H9 (cell line): ENCODE measurements around the gene MACROD1. TPM values are rescaled to one million over a fixed set of nuclear protein-coding genes. Genes with fewer than 3 reads are reported as not detected.

ENCODE experiments used
- DNase-seq: peaks from one replicate; pipeline ENCODE4 v3.0.0-alpha.2; 2017
- H2AFZ ChIP-seq: one replicate; pipeline ENCODE4 v1.6.1; 2013; ENCODE audit warnings: mild to moderate bottlenecking, low read length, control low read depth, moderate library complexity
- H2AK5ac ChIP-seq: 2 replicates; pipeline ENCODE4 v1.6.1; 2013; ENCODE audit warnings: low read length, control low read depth, mixed read lengths; ENCODE audit not compliant: insufficient read length
- H2BK120ac ChIP-seq: one replicate; pipeline ENCODE4 v1.6.1; 2013; ENCODE audit warnings: low read depth, mild to moderate bottlenecking, low read length, control low read depth, inconsistent platforms; ENCODE audit not compliant: poor library complexity, severe bottlenecking
- H2BK12ac ChIP-seq: 2 replicates; pipeline ENCODE4 v1.6.1; 2013; ENCODE audit warnings: low read length, control low read depth, mixed read lengths, low read depth; ENCODE audit not compliant: insufficient read length
- H2BK15ac ChIP-seq: 2 replicates; pipeline ENCODE4 v1.6.1; 2013; ENCODE audit warnings: low read depth, low read length, control low read depth
- H2BK20ac ChIP-seq: one replicate; pipeline ENCODE4 v1.6.1; 2013; ENCODE audit warnings: low read depth, mild to moderate bottlenecking, low read length, control low read depth, inconsistent platforms; ENCODE audit not compliant: poor library complexity, severe bottlenecking
- H2BK5ac ChIP-seq: 2 replicates; pipeline ENCODE4 v1.6.1; 2013; ENCODE audit warnings: low read length, control low read depth, mixed read lengths; ENCODE audit not compliant: insufficient read length
- H3K14ac ChIP-seq: 2 replicates; pipeline ENCODE4 v1.6.1; 2013; ENCODE audit warnings: low read length, control low read depth; ENCODE audit not compliant: insufficient read depth
- H3K18ac ChIP-seq: 2 replicates; pipeline ENCODE4 v1.6.1; 2013; ENCODE audit warnings: low read depth, mild to moderate bottlenecking, mixed read lengths, low read length, control low read depth; ENCODE audit not compliant: insufficient read length
- H3K23ac ChIP-seq: 2 replicates; pipeline ENCODE4 v1.6.1; 2013; ENCODE audit warnings: low read length, control low read depth, mixed read lengths, low read depth; ENCODE audit not compliant: insufficient read length
- H3K23me2 ChIP-seq: 2 replicates; pipeline ENCODE4 v1.6.1; 2013; ENCODE audit warnings: low read depth, mild to moderate bottlenecking, mixed read lengths, low read length, control low read depth; ENCODE audit not compliant: insufficient read length, poor library complexity, severe bottlenecking
- H3K27ac ChIP-seq: 2 replicates; pipeline ENCODE4 v1.5.1; 2013; ENCODE audit warnings: low read length, control low read depth, mixed read lengths, low read depth; ENCODE audit not compliant: insufficient read length
- H3K27me3 ChIP-seq: 2 replicates; pipeline ENCODE4 v1.6.1; 2013; ENCODE audit warnings: low read length, control low read depth, inconsistent platforms; ENCODE audit not compliant: insufficient read depth
- H3K4ac ChIP-seq: 2 replicates; pipeline ENCODE4 v1.6.1; 2013; ENCODE audit warnings: low read depth, mild to moderate bottlenecking, control low read depth, inconsistent platforms, low read length, moderate library complexity
- H3K4me1 ChIP-seq: 2 replicates; pipeline ENCODE4 v1.6.1; 2013; ENCODE audit warnings: low read length, control low read depth, inconsistent platforms; ENCODE audit not compliant: insufficient read depth
- H3K4me2 ChIP-seq: 2 replicates; pipeline ENCODE4 v1.6.1; 2013; ENCODE audit warnings: low read length, control low read depth, mixed read lengths; ENCODE audit not compliant: insufficient read length, insufficient read depth
- H3K56ac ChIP-seq: 2 replicates; pipeline ENCODE4 v1.6.1; 2013; ENCODE audit warnings: low read depth, mild to moderate bottlenecking, mixed read lengths, low read length, control low read depth; ENCODE audit not compliant: insufficient read length
- H3K79me1 ChIP-seq: 2 replicates; pipeline ENCODE4 v1.6.1; 2013; ENCODE audit warnings: low read depth, mild to moderate bottlenecking, moderate library complexity, low read length, control low read depth, inconsistent platforms; ENCODE audit not compliant: insufficient read depth, poor library complexity, severe bottlenecking
- H3K79me2 ChIP-seq: 2 replicates; pipeline ENCODE4 v1.6.1; 2013; ENCODE audit warnings: low read length, control low read depth, inconsistent platforms; ENCODE audit not compliant: insufficient read depth
- H3K9ac ChIP-seq: 2 replicates; pipeline ENCODE4 v1.6.1; 2013; ENCODE audit warnings: low read length, control low read depth, mixed read lengths; ENCODE audit not compliant: insufficient read length; ENCODE audit errors: extremely low read depth
- H3K9me3 ChIP-seq: one replicate; pipeline ENCODE4 v1.6.1; 2013; ENCODE audit warnings: low read depth, low read length, inconsistent platforms; ENCODE audit not compliant: control insufficient read depth
- H3T11ph ChIP-seq: one replicate; pipeline ENCODE4 v1.6.1; 2013; ENCODE audit warnings: mild to moderate bottlenecking, low read length, control low read depth, inconsistent platforms
- H4K20me1 ChIP-seq: one replicate; pipeline ENCODE4 v1.6.1; 2013; ENCODE audit not compliant: control insufficient read depth, insufficient read length, insufficient read depth
- H4K5ac ChIP-seq: 2 replicates; pipeline ENCODE4 v1.6.1; 2013; ENCODE audit warnings: low read depth, mild to moderate bottlenecking, mixed read lengths, low read length, control low read depth; ENCODE audit not compliant: insufficient read length
- H4K8ac ChIP-seq: replicated peaks from 2 replicates; pipeline ENCODE4 v1.6.1; 2013; ENCODE audit warnings: low read length, control low read depth, mixed read lengths, low read depth; ENCODE audit not compliant: insufficient read length
- H4K91ac ChIP-seq: 2 replicates; pipeline ENCODE4 v1.6.1; 2013; ENCODE audit warnings: low read depth, mild to moderate bottlenecking, moderate library complexity, mixed read lengths, low read length, control low read depth; ENCODE audit not compliant: insufficient read length
- H3K27ac Mint-ChIP-seq, 3 experiments: 2 replicates in 2 of 3; 3 replicates in 1 of 3; pipeline ENCODE4 v1.8.0; 2020 to 2021; ENCODE audit warnings: mixed read lengths in 3 of 3, mild to moderate bottlenecking in 1 of 3, moderate library complexity in 1 of 3
- H3K27me3 Mint-ChIP-seq: 2 replicates; pipeline ENCODE4 v1.8.0; 2021; ENCODE audit warnings: low read depth, mild to moderate bottlenecking, moderate library complexity, mixed read lengths
- H3K36me3 Mint-ChIP-seq, 3 experiments: 2 replicates in 2 of 3; 3 replicates in 1 of 3; pipeline ENCODE4 v1.8.0; 2020 to 2021; ENCODE audit warnings: low read depth in 3 of 3, mixed read lengths in 3 of 3; ENCODE audit not compliant: insufficient read depth in 1 of 3
- H3K4me1 Mint-ChIP-seq, 2 experiments: 2 replicates each; pipeline ENCODE4 v1.8.0; 2020; ENCODE audit warnings: mixed read lengths in 2 of 2
- H3K4me3 Mint-ChIP-seq, 2 experiments: 2 replicates in 1 of 2; 3 replicates in 1 of 2; pipeline ENCODE4 v1.8.0; 2020 to 2021; ENCODE audit warnings: mild to moderate bottlenecking in 2 of 2, mixed read lengths in 2 of 2, moderate library complexity in 1 of 2
- H3K9me3 Mint-ChIP-seq, 2 experiments: 2 replicates in 1 of 2; 3 replicates in 1 of 2; pipeline ENCODE4 v1.8.0; 2020; ENCODE audit warnings: mild to moderate bottlenecking in 2 of 2, mixed read lengths in 2 of 2, moderate library complexity in 1 of 2
- WGBS: extraction: QIAGEN DNeasy Blood & Tissue Kit; methylation state at CpG from one replicate; pipeline ENCODE4 v1.1.7; 2013; ENCODE audit warnings: missing lambda C conversion rate, low lambda C conversion rate, mixed read lengths; ENCODE audit not compliant: insufficient read length; ENCODE audit errors: extremely low coverage; 5-methylcytosine and 5-hydroxymethylcytosine counted together
- total RNA-seq: library from RNA; stranded (reverse); gene quantifications from 2 replicates; pipeline ENCODE4 v1.2.1, GENCODE V29; 2021
- TF ChIP-seq, protein P1 (sequence below): fragments of 200-600 bp; sonication (generic); conservative IDR thresholded peaks from 3 replicates; pipeline ENCODE4 v1.8.0; 2021; ENCODE audit warnings: antibody characterized with exemption, mild to moderate bottlenecking

Gene MACROD1
- total RNA-seq, 1 experiment from 2014 or later: 21.2 TPM

DNA sequence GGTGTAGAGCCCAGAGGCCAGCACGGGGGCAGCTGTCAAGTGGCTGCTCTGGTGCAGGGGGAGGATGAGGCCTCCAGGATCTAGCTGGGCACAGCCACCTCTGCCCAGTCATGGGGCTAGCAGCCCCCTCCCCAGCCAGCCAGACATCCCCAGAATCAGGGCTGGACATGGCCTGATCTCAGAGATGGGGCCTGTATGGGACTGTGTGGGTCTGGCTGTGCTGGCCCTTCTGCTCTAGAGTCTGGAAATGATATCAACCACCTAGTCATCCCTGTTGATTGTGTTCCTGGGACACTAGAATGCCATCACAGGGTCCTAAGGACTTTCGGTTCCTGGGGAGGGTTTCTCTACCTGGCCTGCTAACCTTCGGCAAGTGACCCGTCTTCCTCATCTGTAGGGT is 127.4 kb downstream of the MACROD1 start:
- peaks cover 0 to 2% (median 0%) of the 10 kb centered on the region in 3 experiments; a peak in 1 of 7 replicates for H3K36me3 Mint-ChIP-seq
- Histone ChIP-seq H2BK15ac (no peak overlapping the region), H4K8ac (no peak overlapping the region), H3K27ac (no peak overlapping the region), H3K79me1 (no peaks in the 10 kb centered on the region), H3K23me2 (peaks cover 8% of the 10 kb centered on the region), H2BK120ac (no peak overlapping the region), H2BK20ac (no peak overlapping the region), H4K91ac (no peak overlapping the region), H3K14ac (no peak overlapping the region), H3K79me2 (no peaks in the 10 kb centered on the region), H2AFZ (no peak overlapping the region), H3K4ac (no peak overlapping the region), H2BK12ac (no peak overlapping the region), H2AK5ac (no peak overlapping the region), H2BK5ac (no peak overlapping the region), H3K18ac (no peak overlapping the region), H3T11ph (no peak overlapping the region), H3K4me2 (no peak overlapping the region), H4K5ac (no peak overlapping the region), H3K23ac (no peak overlapping the region), H3K4me1 (no peaks in the 10 kb centered on the region), H4K20me1 (peaks cover 2% of the 10 kb centered on the region), H3K9ac (no peak overlapping the region), H3K56ac (no peak overlapping the region), H3K9me3 (no peaks in the 10 kb centered on the region), H3K27me3 (peaks cover 34% of the 10 kb centered on the region)
- no peak for DNase-seq
- H3K27ac Mint-ChIP-seq: no peak overlapping the region
- peaks cover 15 to 25% of the 10 kb centered on the region in 2 experiments for H3K4me1 Mint-ChIP-seq
- no peaks in the 10 kb centered on the region; a peak in 1 of 5 replicates for H3K9me3 Mint-ChIP-seq
- H3K4me3 Mint-ChIP-seq: no peak overlapping the region; a peak in 1 of 5 replicates
- TF ChIP-seq, protein P1, sequence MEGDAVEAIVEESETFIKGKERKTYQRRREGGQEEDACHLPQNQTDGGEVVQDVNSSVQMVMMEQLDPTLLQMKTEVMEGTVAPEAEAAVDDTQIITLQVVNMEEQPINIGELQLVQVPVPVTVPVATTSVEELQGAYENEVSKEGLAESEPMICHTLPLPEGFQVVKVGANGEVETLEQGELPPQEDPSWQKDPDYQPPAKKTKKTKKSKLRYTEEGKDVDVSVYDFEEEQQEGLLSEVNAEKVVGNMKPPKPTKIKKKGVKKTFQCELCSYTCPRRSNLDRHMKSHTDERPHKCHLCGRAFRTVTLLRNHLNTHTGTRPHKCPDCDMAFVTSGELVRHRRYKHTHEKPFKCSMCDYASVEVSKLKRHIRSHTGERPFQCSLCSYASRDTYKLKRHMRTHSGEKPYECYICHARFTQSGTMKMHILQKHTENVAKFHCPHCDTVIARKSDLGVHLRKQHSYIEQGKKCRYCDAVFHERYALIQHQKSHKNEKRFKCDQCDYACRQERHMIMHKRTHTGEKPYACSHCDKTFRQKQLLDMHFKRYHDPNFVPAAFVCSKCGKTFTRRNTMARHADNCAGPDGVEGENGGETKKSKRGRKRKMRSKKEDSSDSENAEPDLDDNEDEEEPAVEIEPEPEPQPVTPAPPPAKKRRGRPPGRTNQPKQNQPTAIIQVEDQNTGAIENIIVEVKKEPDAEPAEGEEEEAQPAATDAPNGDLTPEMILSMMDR: no peak
- WGBS: no CpG with 5 or more reads among the region's 4 CpGs
- peaks cover 88% of the 10 kb centered on the region for H3K27me3 Mint-ChIP-seq
